Ishikawa (cell line): ENCODE measurements around the gene AGAP1.

ENCODE experiments used
- CREB1 ChIP-seq: IDR thresholded peaks from 2 replicates; pipeline ENCODE4 v1.6.1; 2012; ENCODE audit warnings: low read depth
- EP300 ChIP-seq: IDR thresholded peaks from 2 replicates; pipeline ENCODE4 v1.6.1; 2012; ENCODE audit warnings: borderline replicate concordance
- FOXM1 ChIP-seq: IDR thresholded peaks from 2 replicates; pipeline ENCODE4 v1.6.1; 2012; ENCODE audit warnings: low read depth, borderline replicate concordance
- RAD21 ChIP-seq: IDR thresholded peaks from 2 replicates; pipeline ENCODE4 v1.6.1; 2012; ENCODE audit warnings: low read depth
- TAF1 ChIP-seq: IDR thresholded peaks from 2 replicates; pipeline ENCODE4 v1.6.1; 2012; ENCODE audit warnings: low read depth, mild to moderate bottlenecking
- TF ChIP-seq, protein P1 (sequence below): IDR thresholded peaks from 2 replicates; pipeline ENCODE4 v1.6.1; 2012; ENCODE audit warnings: low read depth, mild to moderate bottlenecking
- TF ChIP-seq, protein P2 (sequence below): IDR thresholded peaks from 2 replicates; pipeline ENCODE4 v1.6.1; 2012
- TF ChIP-seq, protein P3 (sequence below): IDR thresholded peaks from 2 replicates; pipeline ENCODE4 v1.6.1; 2012

DNA sequence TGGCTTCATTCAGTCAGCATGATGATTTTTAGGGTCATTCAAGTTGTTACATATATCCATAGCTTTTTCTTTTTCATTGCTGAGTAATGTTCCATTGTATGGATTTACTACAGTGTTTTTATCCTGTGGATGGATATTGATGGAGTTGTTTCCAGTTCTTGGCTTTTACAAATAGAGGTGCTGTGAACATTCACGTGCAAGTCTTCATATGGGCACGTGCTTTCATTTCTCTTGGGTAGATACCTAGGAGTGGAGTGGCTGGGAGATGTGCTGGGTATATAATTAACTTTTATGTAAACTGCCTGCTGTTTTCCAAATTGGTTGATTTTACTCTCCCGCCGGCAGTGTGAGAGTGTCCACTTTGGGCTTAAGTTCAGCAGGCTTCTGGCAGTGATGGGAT is 16.5 kb downstream of the AGAP1 start:
- no peak for TF ChIP-seq RAD21
- no peak for TF ChIP-seq CREB1
- TF ChIP-seq EP300, result no peak
- TF ChIP-seq FOXM1, result no peak
- TF ChIP-seq, protein P1, sequence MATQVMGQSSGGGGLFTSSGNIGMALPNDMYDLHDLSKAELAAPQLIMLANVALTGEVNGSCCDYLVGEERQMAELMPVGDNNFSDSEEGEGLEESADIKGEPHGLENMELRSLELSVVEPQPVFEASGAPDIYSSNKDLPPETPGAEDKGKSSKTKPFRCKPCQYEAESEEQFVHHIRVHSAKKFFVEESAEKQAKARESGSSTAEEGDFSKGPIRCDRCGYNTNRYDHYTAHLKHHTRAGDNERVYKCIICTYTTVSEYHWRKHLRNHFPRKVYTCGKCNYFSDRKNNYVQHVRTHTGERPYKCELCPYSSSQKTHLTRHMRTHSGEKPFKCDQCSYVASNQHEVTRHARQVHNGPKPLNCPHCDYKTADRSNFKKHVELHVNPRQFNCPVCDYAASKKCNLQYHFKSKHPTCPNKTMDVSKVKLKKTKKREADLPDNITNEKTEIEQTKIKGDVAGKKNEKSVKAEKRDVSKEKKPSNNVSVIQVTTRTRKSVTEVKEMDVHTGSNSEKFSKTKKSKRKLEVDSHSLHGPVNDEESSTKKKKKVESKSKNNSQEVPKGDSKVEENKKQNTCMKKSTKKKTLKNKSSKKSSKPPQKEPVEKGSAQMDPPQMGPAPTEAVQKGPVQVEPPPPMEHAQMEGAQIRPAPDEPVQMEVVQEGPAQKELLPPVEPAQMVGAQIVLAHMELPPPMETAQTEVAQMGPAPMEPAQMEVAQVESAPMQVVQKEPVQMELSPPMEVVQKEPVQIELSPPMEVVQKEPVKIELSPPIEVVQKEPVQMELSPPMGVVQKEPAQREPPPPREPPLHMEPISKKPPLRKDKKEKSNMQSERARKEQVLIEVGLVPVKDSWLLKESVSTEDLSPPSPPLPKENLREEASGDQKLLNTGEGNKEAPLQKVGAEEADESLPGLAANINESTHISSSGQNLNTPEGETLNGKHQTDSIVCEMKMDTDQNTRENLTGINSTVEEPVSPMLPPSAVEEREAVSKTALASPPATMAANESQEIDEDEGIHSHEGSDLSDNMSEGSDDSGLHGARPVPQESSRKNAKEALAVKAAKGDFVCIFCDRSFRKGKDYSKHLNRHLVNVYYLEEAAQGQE, result no peak
- no peak for TF ChIP-seq TAF1
- TF ChIP-seq, protein P2, sequence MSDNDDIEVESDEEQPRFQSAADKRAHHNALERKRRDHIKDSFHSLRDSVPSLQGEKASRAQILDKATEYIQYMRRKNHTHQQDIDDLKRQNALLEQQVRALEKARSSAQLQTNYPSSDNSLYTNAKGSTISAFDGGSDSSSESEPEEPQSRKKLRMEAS, result no peak
- TF ChIP-seq, protein P3, sequence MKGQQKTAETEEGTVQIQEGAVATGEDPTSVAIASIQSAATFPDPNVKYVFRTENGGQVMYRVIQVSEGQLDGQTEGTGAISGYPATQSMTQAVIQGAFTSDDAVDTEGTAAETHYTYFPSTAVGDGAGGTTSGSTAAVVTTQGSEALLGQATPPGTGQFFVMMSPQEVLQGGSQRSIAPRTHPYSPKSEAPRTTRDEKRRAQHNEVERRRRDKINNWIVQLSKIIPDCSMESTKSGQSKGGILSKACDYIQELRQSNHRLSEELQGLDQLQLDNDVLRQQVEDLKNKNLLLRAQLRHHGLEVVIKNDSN, result no peak
